Measurements from ENCODE around the gene MEIOSIN. TPM values are rescaled to one million over a fixed set of nuclear protein-coding genes. Genes with fewer than 3 reads are reported as not detected.
"Not testable (repeated sequence)": the region's sequence is repeated elsewhere in the genome, so short reads cannot be mapped to it uniquely, and the experiment has no call there.

The MEIOSIN gene
- total and polyA plus RNA-seq, 9 of the 15 experiments (the other 6 are each of a cell fraction or from before 2014, with no cell fraction given): 0.06 to 2.0 (median 0.76) TPM

DNA sequence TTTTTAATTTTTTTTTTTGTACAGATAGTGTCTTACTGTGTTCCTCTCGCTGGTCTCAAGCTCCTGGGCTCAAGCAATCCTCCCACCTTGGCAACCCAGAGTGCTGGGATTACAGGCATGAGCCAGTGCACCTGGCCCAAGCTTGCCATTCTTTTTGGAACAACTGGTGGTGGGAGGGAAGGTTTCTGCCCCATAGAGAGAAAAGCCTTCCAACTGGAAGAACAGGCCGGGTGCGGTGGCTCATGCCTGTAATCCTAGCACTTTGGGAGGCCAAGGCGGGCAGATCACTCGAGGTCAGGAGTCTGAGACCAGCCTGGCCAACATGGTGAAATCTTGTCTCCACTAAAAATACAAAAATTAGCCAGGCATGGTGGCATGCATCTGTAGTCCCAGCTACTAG, 66.3 kb downstream of the MEIOSIN start:
- H3K4me1 ChIP-seq (replicated peaks in 1 of 2; ENCODE audit: control insufficient read depth in 2 of 2, insufficient read depth in 2 of 2, low read length in 2 of 2): peaks cover 9 to 20% of the 10 kb centered on the region in 2 experiments; a peak in 3 of 5 replicates
- H3K4me3 ChIP-seq; H3K4me2 ChIP-seq (ENCODE audit: insufficient read depth, low read length); H2AFZ ChIP-seq (ENCODE audit: low read depth, low read length); H4K20me1 ChIP-seq (replicated peaks; ENCODE audit: control insufficient read depth, insufficient read depth, low read length); H3K9ac ChIP-seq (ENCODE audit: insufficient read depth in 1 of 2, low read depth in 2 of 2, low read length in 2 of 2); DNase-seq (ENCODE audit: extremely low read depth in 1 of 4, low spot score in 3 of 4); FAIRE-seq; H3K27ac ChIP-seq (ENCODE audit: extremely low read depth, low read depth, low read length); H3K9me3 ChIP-seq (replicated peaks; ENCODE audit: control insufficient read depth, insufficient read depth, low read depth, low read length); in situ Hi-C loops (cut with MboI); H3K79me2 ChIP-seq (ENCODE audit: control insufficient read depth, insufficient read depth, low read length); H3K9me1 ChIP-seq (ENCODE audit: control insufficient read depth, insufficient read depth, low read length); ATAC-seq; H3K36me3 ChIP-seq (ENCODE audit: control insufficient read depth, insufficient read depth, low read length); H3K27me3 ChIP-seq (ENCODE audit: control insufficient read depth in 2 of 2, insufficient read depth in 2 of 2, low read length in 2 of 2); BruUV-seq (replicated peaks): not testable (repeated sequence)
- intact Hi-C loops (cut with micrococcal nuclease): loop anchor here (1.0 kb wide), 1 partner anchor 29 kb away; no protein-coding TSS in a partner anchor
- TF ChIP-seq, protein P1, sequence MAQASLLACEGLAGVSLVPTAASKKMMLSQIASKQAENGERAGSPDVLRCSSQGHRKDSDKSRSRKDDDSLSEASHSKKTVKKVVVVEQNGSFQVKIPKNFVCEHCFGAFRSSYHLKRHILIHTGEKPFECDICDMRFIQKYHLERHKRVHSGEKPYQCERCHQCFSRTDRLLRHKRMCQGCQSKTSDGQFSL (CRISPR knock-in tag; IDR thresholded peaks at IDR 0.05): 0 out of 2 replicates have a peak, but pooled peaks have one; percentile 3
- TF ChIP-seq, protein P1 (tag; IDR thresholded peaks at IDR 0.05): not testable (repeated sequence)
- ChIA-PET POLR2A (interaction anchor here (0.5 to 1.7 kb wide), 5 partner anchors 10 to 303 kb away, joined by 3 to 7 read pairs (median 3); partner anchors contain the start of gene SIX5), CTCF (ENCODE audit: low intra/inter-chr PET ratio) (interaction anchor here (0.6 to 2.7 kb wide), 2 partner anchors 10 to 30 kb away, joined by 3 to 22 read pairs; partner anchors contain the start of gene SIX5)
- 76% methylated on average over 4 of the region's 5 CpGs for WGBS (ENCODE audit: insufficient coverage, low coverage, missing lambda C conversion rate)

DNA sequence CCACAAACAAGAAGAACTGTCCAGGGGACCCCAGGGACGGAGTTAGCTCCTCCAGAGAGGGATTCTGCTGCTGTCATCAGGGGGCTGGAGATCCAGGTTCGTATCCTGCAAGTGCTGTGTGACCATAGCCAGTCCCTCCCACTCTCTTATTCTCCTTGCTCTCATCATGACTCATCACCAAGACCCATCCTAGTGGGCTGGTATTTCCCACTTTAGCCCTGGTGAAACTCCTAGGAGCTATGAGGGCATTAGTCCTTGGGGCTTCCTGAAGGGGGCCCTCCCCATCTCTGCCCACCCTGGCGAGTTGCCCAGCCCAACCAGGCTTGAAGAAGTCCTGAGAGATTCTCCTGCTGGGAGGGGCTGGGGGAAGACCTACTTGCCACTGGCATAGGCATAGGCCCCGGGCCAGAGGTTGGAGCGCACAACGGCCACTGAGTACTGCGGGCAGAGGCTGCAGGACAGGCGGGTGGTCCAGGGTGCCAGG, 66.9 kb downstream of the MEIOSIN start:
- 60% methylated on average over 7 of the region's 8 CpGs for WGBS (ENCODE audit: insufficient coverage, low coverage, missing lambda C conversion rate)
- Histone ChIP-seq H3K4me3 (no peak overlapping the region), H3K4me1 (replicated peaks in 1 of 2; ENCODE audit: control insufficient read depth in 2 of 2, insufficient read depth in 2 of 2, low read length in 2 of 2) (peaks cover 9 to 23% of the 10 kb centered on the region in 2 experiments; a peak in 3 of 5 replicates), H3K27ac (ENCODE audit: extremely low read depth, low read depth, low read length) (no peak overlapping the region), H3K4me2 (ENCODE audit: insufficient read depth, low read length) (no peak overlapping the region), H3K27me3 (ENCODE audit: control insufficient read depth in 2 of 2, insufficient read depth in 2 of 2, low read length in 2 of 2) (no peaks in the 10 kb centered on the region), H4K20me1 (replicated peaks; ENCODE audit: control insufficient read depth, insufficient read depth, low read length) (no peaks in the 10 kb centered on the region), H3K79me2 (ENCODE audit: control insufficient read depth, insufficient read depth, low read length) (no peaks in the 10 kb centered on the region), H3K9ac (ENCODE audit: insufficient read depth in 1 of 2, low read depth in 2 of 2, low read length in 2 of 2) (no peak overlapping the region), H3K9me1 (ENCODE audit: control insufficient read depth, insufficient read depth, low read length) (no peaks in the 10 kb centered on the region), H3K36me3 (ENCODE audit: control insufficient read depth, insufficient read depth, low read length) (no peaks in the 10 kb centered on the region), H3K9me3 (replicated peaks; ENCODE audit: control insufficient read depth, insufficient read depth, low read depth, low read length) (no peaks in the 10 kb centered on the region), H2AFZ (ENCODE audit: low read depth, low read length) (no peak overlapping the region)
- ChIA-PET CTCF (ENCODE audit: low intra/inter-chr PET ratio) (interaction anchor here (2.7 kb wide), 1 partner anchor 30 kb away, joined by 22 read pairs; the partner anchor contains the start of gene SIX5), POLR2A (interaction anchor here (0.9 to 1.7 kb wide), 2 partner anchors 14 to 30 kb away, joined by 4 to 7 read pairs; partner anchors contain the start of gene SIX5)
- intact Hi-C loops (cut with micrococcal nuclease): no loop called here
- DNase-seq (ENCODE audit: extremely low read depth in 1 of 4, low spot score in 3 of 4): peak in 2 of 4 experiments; percentile 37 to 39
- peak; percentile 82 for FAIRE-seq
- in situ Hi-C loops (cut with MboI): loop anchor here (10.0 kb wide), 1 partner anchor 205 kb away; no protein-coding TSS in a partner anchor
- ATAC-seq: peak; percentile 38
- no TSS peak for BruUV-seq (replicated peaks)
- peak; percentile 52; the same call in 1 of the 2 replicates for TF ChIP-seq BCOR (IDR thresholded peaks at IDR 0.05)
- 0 out of 2 replicates have a peak, but pooled peaks have one; percentile 46 for TF ChIP-seq NFIC (IDR thresholded peaks at IDR 0.05)
- TF ChIP-seq EGR1 (conservative IDR thresholded peaks at IDR 0.05): 0 out of 2 replicates have a peak, but pooled peaks have one; percentile 8
- 0 out of 2 replicates have a peak, but pooled peaks have one; percentile 16 for TF ChIP-seq ZNF316 (IDR thresholded peaks at IDR 0.05)
- TF ChIP-seq HNRNPL (IDR thresholded peaks at IDR 0.05; ENCODE audit: low read depth, low read length): no peak
- no peak for TF ChIP-seq ZNF695 (CRISPR knock-in tag; IDR thresholded peaks at IDR 0.05)
- TF ChIP-seq HNRNPUL1 (IDR thresholded peaks at IDR 0.05; ENCODE audit: low read length): no peak
- no peak for TF ChIP-seq ZNF184 (CRISPR knock-in tag; IDR thresholded peaks at IDR 0.05)
- TF ChIP-seq JUND (IDR thresholded peaks at IDR 0.05; ENCODE audit: borderline replicate concordance, low read depth, low read length): 0 out of 2 replicates have a peak, but pooled peaks have one; percentile 11
- TF ChIP-seq JUND (tag; IDR thresholded peaks at IDR 0.05; ENCODE audit: borderline replicate concordance, low read depth, low read length): no peak; the same call in 2 of the 3 replicates
- no peak for TF ChIP-seq PML (IDR thresholded peaks at IDR 0.05; ENCODE audit: low read length)
- TF ChIP-seq SAP30 (IDR thresholded peaks at IDR 0.05; ENCODE audit: borderline replicate concordance, insufficient read depth, low read depth, low read length, poor library complexity, severe bottlenecking): no peak
- TF ChIP-seq EP400 (IDR thresholded peaks at IDR 0.05): no peak
- peak; percentile 60 for TF ChIP-seq ZFP36 (IDR thresholded peaks at IDR 0.05; ENCODE audit: low read depth, low read length, partially characterized antibody)
